ENCODE data around the gene ASIC4. TPM values are rescaled to one million over a fixed set of nuclear protein-coding genes. Genes with fewer than 3 reads are reported as not detected.
A peak's percentile ranks its signal among the peaks of the same experiment; 100 is the strongest.

The ASIC4 gene
- total RNA-seq, 4 donors from 2014 or later: not detected

GRCh38 chr2:219571311-219572236 lies 57.3 kb downstream of the ASIC4 start, which contains the start of gene OBSL1:
OBSL1 (minus strand) TSS chr2:219571539; CDS start chr2:219571232, 307 bp downstream.
- Histone ChIP-seq H3K9me3 (no peaks in the 10 kb centered on the region), H3K36me3 (peaks cover 0 to 15% (median 0%) of the 10 kb centered on the region in 3 donors), H3K4me3 (peak within 1 kb of the TSS; percentile 54 to 79 (median 72)), H3K27me3 (peaks cover 0 to 46% (median 0%) of the 10 kb centered on the region in 4 donors), H3K4me1 (peaks cover 8 to 29% (median 9%) of the 10 kb centered on the region in 3 donors), H3K27ac (peak within 1 kb of the TSS; percentile 70 to 89 (median 80))
- intact Hi-C loops (cut with DNase I): no loop called here
- WGBS, 2 donors: 5 to 38% methylated on average over 10 to 37 of the region's 42 CpGs
- no peak for DNase-seq
- TF ChIP-seq POLR2A (IDR thresholded peaks at IDR 0.05): no peak
- no peak for TF ChIP-seq CTCF (IDR thresholded peaks at IDR 0.05)

GRCh38 chr2:219572237-219573001 lies 58.1 kb downstream of the ASIC4 start, which contains the start of gene INHA:
INHA (plus strand) TSS chr2:219572310; CDS start chr2:219572375, 65 bp downstream.
- peaks cover 0 to 54% (median 0%) of the 10 kb centered on the region in 4 donors for H3K27me3 ChIP-seq
- H3K4me3 ChIP-seq: peak within 1 kb of the TSS; percentile 54 to 79 (median 72)
- intact Hi-C loops (cut with DNase I): no loop called here
- no peaks in the 10 kb centered on the region for H3K9me3 ChIP-seq
- peaks cover 0 to 7% (median 0%) of the 10 kb centered on the region in 3 donors for H3K36me3 ChIP-seq
- peaks cover 8 to 29% (median 9%) of the 10 kb centered on the region in 3 donors for H3K4me1 ChIP-seq
- TF ChIP-seq CTCF (IDR thresholded peaks at IDR 0.05) (no peak), POLR2A (IDR thresholded peaks at IDR 0.05) (no peak)
- no peak for DNase-seq
- peak within 1 kb of the TSS; percentile 70 to 89 (median 80) for H3K27ac ChIP-seq
- 74 to 83% methylated on average over 9 to 10 of the region's 13 CpGs for WGBS, 2 donors

- TF ChIP-seq POLR2A (IDR thresholded peaks at IDR 0.05): no peak
- no peak for TF ChIP-seq CTCF (IDR thresholded peaks at IDR 0.05)
- Histone ChIP-seq H3K4me1 (peaks cover 8 to 29% (median 9%) of the 10 kb centered on the region in 3 donors), H3K27me3 (peaks cover 0 to 60% (median 0%) of the 10 kb centered on the region in 4 donors), H3K27ac (no peak overlapping the region), H3K4me3 (no peak overlapping the region), H3K36me3 (no peaks in the 10 kb centered on the region), H3K9me3 (no peaks in the 10 kb centered on the region)
- 69 to 85% methylated on average over 5 of the region's 5 CpGs for WGBS, 2 donors
- no peak for DNase-seq
- intact Hi-C loops (cut with DNase I): no loop called here
Observed at GRCh38 chr2:219573166-219573565, 58.9 kb downstream of the ASIC4 start.

- no peak overlapping the region for H3K4me3 ChIP-seq
- TF ChIP-seq POLR2A (IDR thresholded peaks at IDR 0.05) (no peak), CTCF (IDR thresholded peaks at IDR 0.05) (no peak)
- no peak for DNase-seq
- no peaks in the 10 kb centered on the region for H3K9me3 ChIP-seq
- 54 to 83% methylated on average over 6 to 7 of the region's 22 CpGs for WGBS, 2 donors
- H3K27ac ChIP-seq: no peak overlapping the region
- intact Hi-C loops (cut with DNase I): no loop called here
- H3K36me3 ChIP-seq: no peaks in the 10 kb centered on the region
- peaks cover 8 to 26% (median 8%) of the 10 kb centered on the region in 3 donors for H3K4me1 ChIP-seq
- peaks cover 0 to 62% (median 0%) of the 10 kb centered on the region in 4 donors for H3K27me3 ChIP-seq
Observed at GRCh38 chr2:219574484-219575311, 60.4 kb downstream of the ASIC4 start.
